Parathyroid adenoma (tissue), 2 donors: ENCODE data around the gene RAB3C.

Experiments used
- H2AFZ ChIP-seq: fragments of 300-600 bp; sonication (generic); one replicate; pipeline ENCODE4 v1.7.0; 2017; ENCODE audit warnings: antibody characterized with exemption, mild to moderate bottlenecking
- H3K27ac ChIP-seq: fragments of 300-600 bp; sonication (generic); one replicate; pipeline ENCODE4 v1.7.0; 2017
- H3K27me3 ChIP-seq: fragments of 300-600 bp; sonication (generic); one replicate; pipeline ENCODE4 v1.7.0; 2017; ENCODE audit warnings: low read length; ENCODE audit not compliant: control insufficient read depth, insufficient read depth
- H3K36me3 ChIP-seq: fragments of 300-600 bp; sonication (generic); one replicate; pipeline ENCODE4 v1.7.0; 2017; ENCODE audit warnings: low read length; ENCODE audit not compliant: control insufficient read depth, insufficient read depth
- H3K4me1 ChIP-seq: fragments of 300-600 bp; sonication (generic); one replicate; pipeline ENCODE4 v1.7.0; 2017; ENCODE audit warnings: control low read depth
- H3K4me2 ChIP-seq: fragments of 300-600 bp; sonication (generic); one replicate; pipeline ENCODE4 v1.7.0; 2017; ENCODE audit warnings: low read length
- H3K4me3 ChIP-seq: fragments of 300-600 bp; sonication (generic); one replicate; pipeline ENCODE4 v1.7.0; 2017; ENCODE audit warnings: low read depth, low read length
- H3K79me2 ChIP-seq: fragments of 300-600 bp; sonication (generic); one replicate; pipeline ENCODE4 v1.7.0; 2017; ENCODE audit warnings: control low read depth
- H3K9ac ChIP-seq: fragments of 300-600 bp; sonication (generic); one replicate; pipeline ENCODE4 v1.7.0; 2017; ENCODE audit warnings: mild to moderate bottlenecking
- H3K9me3 ChIP-seq: fragments of 300-600 bp; sonication (generic); one replicate; pipeline ENCODE4 v1.7.0; 2017; ENCODE audit warnings: low read length; ENCODE audit not compliant: control insufficient read depth
- TF ChIP-seq, protein P1 (sequence below): fragments of 300-600 bp; sonication (generic); IDR thresholded peaks from one replicate; pipeline ENCODE4 v1.7.0; 2017; ENCODE audit warnings: antibody characterized with exemption, mild to moderate bottlenecking
- donor health status: primary hyperparathyroidism.

The RAB3C gene

DNA sequence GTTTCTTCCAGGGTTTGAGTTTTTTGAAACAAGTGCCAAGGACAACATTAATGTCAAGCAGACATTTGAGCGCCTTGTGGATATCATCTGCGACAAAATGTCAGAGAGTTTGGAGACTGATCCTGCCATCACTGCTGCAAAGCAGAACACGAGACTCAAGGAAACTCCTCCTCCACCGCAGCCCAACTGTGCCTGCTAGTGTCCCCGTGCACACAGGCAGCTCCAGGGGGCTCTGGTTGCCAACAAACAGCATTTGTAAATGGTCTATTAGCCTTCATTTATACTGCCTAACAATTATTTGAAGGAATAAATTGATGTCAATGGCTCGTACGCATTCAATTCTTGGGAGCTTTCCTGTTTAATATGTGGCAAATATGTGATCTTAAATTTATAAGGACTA is 268.3 kb downstream of the RAB3C start:
- no peak overlapping the region for H3K9ac ChIP-seq

DNA sequence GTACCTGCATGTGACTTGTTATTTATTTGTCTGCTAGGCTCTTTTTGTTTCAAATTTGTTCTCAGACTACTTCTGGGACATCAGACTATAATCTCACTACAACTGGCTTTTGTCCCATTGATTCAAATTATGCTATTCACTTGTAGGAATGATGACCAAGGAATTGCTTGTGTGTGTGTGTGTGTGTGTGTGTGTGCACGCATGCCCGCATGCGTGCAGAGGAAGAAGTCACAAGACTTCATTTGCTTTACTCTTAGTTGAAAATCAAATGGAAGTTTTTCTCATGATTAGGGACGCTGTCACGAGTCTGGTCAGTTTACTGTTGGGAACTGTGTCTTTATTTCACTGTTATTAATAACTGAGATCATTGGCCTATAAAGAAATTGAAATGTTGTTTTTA is 268.7 kb downstream of the RAB3C start:
- H3K4me3 ChIP-seq: no peak overlapping the region
- no peaks in the 10 kb centered on the region for H3K9me3 ChIP-seq
- TF ChIP-seq, protein P1, sequence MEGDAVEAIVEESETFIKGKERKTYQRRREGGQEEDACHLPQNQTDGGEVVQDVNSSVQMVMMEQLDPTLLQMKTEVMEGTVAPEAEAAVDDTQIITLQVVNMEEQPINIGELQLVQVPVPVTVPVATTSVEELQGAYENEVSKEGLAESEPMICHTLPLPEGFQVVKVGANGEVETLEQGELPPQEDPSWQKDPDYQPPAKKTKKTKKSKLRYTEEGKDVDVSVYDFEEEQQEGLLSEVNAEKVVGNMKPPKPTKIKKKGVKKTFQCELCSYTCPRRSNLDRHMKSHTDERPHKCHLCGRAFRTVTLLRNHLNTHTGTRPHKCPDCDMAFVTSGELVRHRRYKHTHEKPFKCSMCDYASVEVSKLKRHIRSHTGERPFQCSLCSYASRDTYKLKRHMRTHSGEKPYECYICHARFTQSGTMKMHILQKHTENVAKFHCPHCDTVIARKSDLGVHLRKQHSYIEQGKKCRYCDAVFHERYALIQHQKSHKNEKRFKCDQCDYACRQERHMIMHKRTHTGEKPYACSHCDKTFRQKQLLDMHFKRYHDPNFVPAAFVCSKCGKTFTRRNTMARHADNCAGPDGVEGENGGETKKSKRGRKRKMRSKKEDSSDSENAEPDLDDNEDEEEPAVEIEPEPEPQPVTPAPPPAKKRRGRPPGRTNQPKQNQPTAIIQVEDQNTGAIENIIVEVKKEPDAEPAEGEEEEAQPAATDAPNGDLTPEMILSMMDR: no peak
- no peak overlapping the region for H3K27ac ChIP-seq
- H3K27me3 ChIP-seq: no peaks in the 10 kb centered on the region
- no peak overlapping the region for H3K4me2 ChIP-seq
- no peaks in the 10 kb centered on the region for H3K4me1 ChIP-seq
- H3K79me2 ChIP-seq: no peaks in the 10 kb centered on the region
- no peak overlapping the region for H2AFZ ChIP-seq
- no peak overlapping the region for H3K9ac ChIP-seq
- H3K36me3 ChIP-seq: no peaks in the 10 kb centered on the region

More for the DNA sequence above, 268.3 kb downstream of the RAB3C start:
- H3K4me2 ChIP-seq: no peak overlapping the region
- TF ChIP-seq, protein P1: no peak
- no peak overlapping the region for H3K4me3 ChIP-seq
- H3K79me2 ChIP-seq: no peaks in the 10 kb centered on the region
- H3K36me3 ChIP-seq: no peaks in the 10 kb centered on the region
- no peaks in the 10 kb centered on the region for H3K4me1 ChIP-seq
- H3K27ac ChIP-seq: no peak overlapping the region
- H3K9me3 ChIP-seq: no peaks in the 10 kb centered on the region
- H3K27me3 ChIP-seq: no peaks in the 10 kb centered on the region
- no peak overlapping the region for H2AFZ ChIP-seq

DNA sequence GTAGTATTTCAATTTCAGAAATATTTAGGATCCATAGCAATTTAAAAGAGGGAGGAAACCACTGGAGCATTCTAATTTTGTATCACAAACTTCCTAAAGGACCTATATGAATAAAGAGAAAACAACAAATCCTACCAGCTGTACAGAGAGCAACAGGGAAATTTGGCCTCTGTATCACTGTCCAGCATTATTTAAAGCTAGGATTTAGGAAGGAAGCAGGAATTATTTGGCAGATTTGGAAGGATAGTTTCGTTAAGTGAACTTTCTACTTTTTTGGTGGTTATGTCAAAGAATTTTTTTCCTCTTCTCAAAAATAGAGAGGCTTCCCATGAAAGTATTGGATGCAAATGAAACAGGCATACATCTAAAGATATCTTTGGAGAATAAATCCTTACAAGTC is 269.7 kb downstream of the RAB3C start:
- TF ChIP-seq, protein P1: no peak
- H3K9me3 ChIP-seq: no peaks in the 10 kb centered on the region
- H3K36me3 ChIP-seq: no peaks in the 10 kb centered on the region
- H2AFZ ChIP-seq: no peak overlapping the region
- no peak overlapping the region for H3K4me3 ChIP-seq
- no peaks in the 10 kb centered on the region for H3K4me1 ChIP-seq
- H3K4me2 ChIP-seq: no peak overlapping the region
- H3K27me3 ChIP-seq: no peaks in the 10 kb centered on the region
- H3K9ac ChIP-seq: no peak overlapping the region
- H3K79me2 ChIP-seq: no peaks in the 10 kb centered on the region
- no peak overlapping the region for H3K27ac ChIP-seq

DNA sequence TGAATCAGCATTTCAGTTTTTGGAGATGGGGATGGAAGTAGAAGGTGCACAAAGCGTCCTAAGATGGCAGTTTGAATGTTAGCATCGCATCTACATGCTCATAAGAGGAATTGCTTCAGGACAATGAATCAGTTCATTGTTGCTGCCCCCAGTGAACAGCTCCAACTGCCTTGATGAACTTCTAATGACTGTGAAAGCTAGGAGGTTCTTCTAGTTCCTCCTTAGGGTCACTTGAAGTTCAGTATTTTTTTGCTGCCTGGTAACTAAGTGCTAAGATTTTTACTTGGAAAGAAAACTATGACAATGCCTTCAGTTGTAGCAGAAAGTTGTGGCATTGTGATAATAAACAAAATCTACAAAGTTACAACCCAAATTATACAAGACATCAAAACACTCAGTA is 271.6 kb downstream of the RAB3C start:
- TF ChIP-seq, protein P1: no peak
- H2AFZ ChIP-seq: no peak overlapping the region
- H3K36me3 ChIP-seq: no peaks in the 10 kb centered on the region

DNA sequence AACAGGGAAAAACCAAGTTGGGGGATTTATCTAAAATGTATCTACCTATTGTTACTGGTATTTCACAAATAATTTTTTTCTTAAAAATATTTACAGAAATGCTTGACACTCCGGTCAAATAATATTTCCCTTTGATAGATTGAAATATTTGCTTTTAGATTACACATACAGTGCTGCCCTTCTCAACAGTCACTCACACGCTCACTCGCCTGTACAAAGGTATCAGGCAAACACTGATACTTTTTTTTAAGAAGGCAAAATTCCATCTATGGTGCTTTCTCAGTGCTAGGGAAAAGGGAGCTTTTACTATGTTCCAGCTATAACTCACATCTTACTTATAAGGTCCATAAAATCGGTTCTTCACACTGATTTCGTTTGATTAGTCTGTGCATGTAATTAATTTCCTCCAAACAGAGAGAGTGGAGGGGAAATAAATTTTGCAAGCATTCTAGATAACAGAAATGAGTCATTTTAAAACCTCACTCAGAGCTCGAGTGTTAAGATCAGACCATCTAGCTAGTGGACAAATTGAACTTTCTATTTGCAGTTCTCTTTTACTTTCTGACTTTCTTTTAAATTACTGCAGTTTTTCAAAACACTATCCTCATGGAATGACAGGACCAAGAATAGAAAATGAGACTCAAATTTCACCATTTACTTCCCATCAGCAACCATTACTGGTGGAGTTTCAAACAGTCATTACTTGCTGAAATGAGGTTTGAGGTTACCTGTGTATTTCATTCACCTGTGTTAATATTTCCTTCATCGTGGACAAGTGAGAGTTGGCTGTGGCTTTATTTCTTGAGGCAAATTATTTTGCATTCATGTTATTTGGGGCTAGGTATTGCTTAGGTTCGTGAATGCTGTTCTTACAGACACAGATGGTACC is 273.2 kb downstream of the RAB3C start:
- TF ChIP-seq, protein P1: no peak
- Histone ChIP-seq H3K27me3 (no peaks in the 10 kb centered on the region), H3K4me1 (no peaks in the 10 kb centered on the region), H3K4me2 (no peak overlapping the region), H3K9ac (no peak overlapping the region), H3K4me3 (no peak overlapping the region), H3K79me2 (no peaks in the 10 kb centered on the region), H3K27ac (no peak overlapping the region), H2AFZ (no peak overlapping the region), H3K36me3 (no peaks in the 10 kb centered on the region), H3K9me3 (no peaks in the 10 kb centered on the region)

More for the DNA sequence above, 271.6 kb downstream of the RAB3C start:
- Histone ChIP-seq H3K4me3 (no peak overlapping the region), H3K9ac (no peak overlapping the region), H3K4me2 (no peak overlapping the region), H3K4me1 (no peaks in the 10 kb centered on the region), H3K27me3 (no peaks in the 10 kb centered on the region), H3K27ac (no peak overlapping the region), H3K79me2 (no peaks in the 10 kb centered on the region), H3K9me3 (no peaks in the 10 kb centered on the region)
